C4-2B (cell line): Measurements from ENCODE around the gene MACROD1.

ENCODE experiments used
- H3K27ac ChIP-seq: fragments of 450-650 bp; 2 replicates; pipeline ENCODE4 v1.5.1; 2017
- ZFX ChIP-seq: fragments of 450-650 bp; IDR thresholded peaks from 2 replicates; pipeline ENCODE4 v1.6.1; 2017
- TF ChIP-seq, protein P1 (sequence below): fragments of 450-650 bp; conservative IDR thresholded peaks from 2 replicates; pipeline ENCODE4 v1.5.1; 2017; ENCODE audit warnings: mild to moderate bottlenecking

Gene MACROD1

GRCh38 chr11:64119700-64120099, 46.2 kb downstream of the MACROD1 start:
- H3K27ac ChIP-seq = no peak overlapping the region
- TF ChIP-seq, protein P1, sequence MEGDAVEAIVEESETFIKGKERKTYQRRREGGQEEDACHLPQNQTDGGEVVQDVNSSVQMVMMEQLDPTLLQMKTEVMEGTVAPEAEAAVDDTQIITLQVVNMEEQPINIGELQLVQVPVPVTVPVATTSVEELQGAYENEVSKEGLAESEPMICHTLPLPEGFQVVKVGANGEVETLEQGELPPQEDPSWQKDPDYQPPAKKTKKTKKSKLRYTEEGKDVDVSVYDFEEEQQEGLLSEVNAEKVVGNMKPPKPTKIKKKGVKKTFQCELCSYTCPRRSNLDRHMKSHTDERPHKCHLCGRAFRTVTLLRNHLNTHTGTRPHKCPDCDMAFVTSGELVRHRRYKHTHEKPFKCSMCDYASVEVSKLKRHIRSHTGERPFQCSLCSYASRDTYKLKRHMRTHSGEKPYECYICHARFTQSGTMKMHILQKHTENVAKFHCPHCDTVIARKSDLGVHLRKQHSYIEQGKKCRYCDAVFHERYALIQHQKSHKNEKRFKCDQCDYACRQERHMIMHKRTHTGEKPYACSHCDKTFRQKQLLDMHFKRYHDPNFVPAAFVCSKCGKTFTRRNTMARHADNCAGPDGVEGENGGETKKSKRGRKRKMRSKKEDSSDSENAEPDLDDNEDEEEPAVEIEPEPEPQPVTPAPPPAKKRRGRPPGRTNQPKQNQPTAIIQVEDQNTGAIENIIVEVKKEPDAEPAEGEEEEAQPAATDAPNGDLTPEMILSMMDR = no peak
- no peak for TF ChIP-seq ZFX

DNA sequence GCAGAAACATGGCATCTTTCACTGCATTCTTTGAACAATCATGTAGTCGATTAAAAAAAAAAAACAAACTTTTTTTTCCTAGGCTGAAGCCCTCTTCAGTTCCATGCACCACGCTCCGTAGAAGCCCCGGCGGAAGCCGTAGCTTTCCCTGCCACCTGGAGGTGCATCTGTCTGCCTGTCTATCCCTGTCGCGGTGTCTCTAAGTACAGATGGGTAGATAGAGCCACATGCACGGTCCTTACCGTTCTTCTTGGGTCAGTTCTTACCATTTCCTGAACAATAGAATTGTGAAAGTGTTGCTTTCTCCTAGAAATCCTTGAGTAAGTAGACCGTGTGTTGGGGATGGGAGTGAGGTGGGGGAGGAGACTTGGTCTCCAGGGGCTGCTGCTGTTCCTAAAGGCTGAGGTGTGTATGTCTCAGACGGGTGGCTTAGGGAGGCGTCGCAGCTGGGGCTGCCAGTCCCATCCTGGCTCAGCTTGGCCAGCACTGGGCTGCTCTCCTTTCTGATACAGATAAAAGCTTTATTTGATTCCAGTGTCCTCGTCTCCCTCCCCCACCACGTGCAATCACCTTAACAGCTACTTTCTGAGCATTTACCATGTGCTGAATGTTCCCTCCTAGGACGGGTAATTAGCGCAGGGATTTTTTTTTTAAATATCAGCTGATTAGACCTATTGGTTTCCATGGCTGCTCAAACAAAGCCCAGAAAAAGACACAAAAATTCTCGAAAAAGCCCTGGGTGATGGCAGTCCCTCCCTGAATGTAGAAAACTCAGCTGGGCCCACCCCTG, 46.8 kb downstream of the MACROD1 start:
- no peak overlapping the region for H3K27ac ChIP-seq
- TF ChIP-seq ZFX = no peak
- TF ChIP-seq, protein P1 = no peak

GRCh38 chr11:64117763-64118459, 48.0 kb downstream of the MACROD1 start:
- TF ChIP-seq, protein P1 = no peak
- TF ChIP-seq ZFX = no peak

GRCh38 chr11:64115531-64116522, 50.1 kb downstream of the MACROD1 start:
- H3K27ac ChIP-seq = no peak overlapping the region
- TF ChIP-seq ZFX = no peak
- TF ChIP-seq, protein P1 = no peak

More at GRCh38 chr11:64117763-64118459, 48.0 kb downstream of the MACROD1 start:
- no peak overlapping the region for H3K27ac ChIP-seq

GRCh38 chr11:64114231-64114630, 51.7 kb downstream of the MACROD1 start:
- TF ChIP-seq, protein P1 = no peak
- TF ChIP-seq ZFX = no peak

DNA sequence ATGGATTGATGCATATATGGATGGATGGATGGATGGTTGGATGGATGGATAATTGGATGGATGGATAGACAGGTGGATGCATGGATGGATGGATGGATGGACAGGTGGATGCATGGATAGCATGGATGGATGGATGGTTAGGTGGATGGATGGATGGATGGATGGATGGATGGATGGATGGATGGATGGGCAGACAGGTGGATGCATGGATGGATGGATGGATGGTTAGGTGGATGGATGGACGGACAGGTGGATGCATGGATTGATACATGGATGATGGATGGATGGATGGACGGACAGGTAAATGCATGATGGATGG, 52.5 kb downstream of the MACROD1 start:
- H3K27ac ChIP-seq = no peak overlapping the region
- TF ChIP-seq ZFX = no peak

More at GRCh38 chr11:64114231-64114630, 51.7 kb downstream of the MACROD1 start:
- H3K27ac ChIP-seq = no peak overlapping the region

- no peak overlapping the region for H3K27ac ChIP-seq
- TF ChIP-seq, protein P1 = no peak
- TF ChIP-seq ZFX = no peak
Measured at GRCh38 chr11:64112771-64113461, 53.0 kb downstream of the MACROD1 start.
